ENCODE data around the gene SCFD2. TPM values are rescaled to one million over a fixed set of nuclear protein-coding genes. Genes with fewer than 3 reads are reported as not detected.

SCFD2 gene
- total RNA-seq, 1 experiment from 2014 or later: 12.4 TPM

DNA sequence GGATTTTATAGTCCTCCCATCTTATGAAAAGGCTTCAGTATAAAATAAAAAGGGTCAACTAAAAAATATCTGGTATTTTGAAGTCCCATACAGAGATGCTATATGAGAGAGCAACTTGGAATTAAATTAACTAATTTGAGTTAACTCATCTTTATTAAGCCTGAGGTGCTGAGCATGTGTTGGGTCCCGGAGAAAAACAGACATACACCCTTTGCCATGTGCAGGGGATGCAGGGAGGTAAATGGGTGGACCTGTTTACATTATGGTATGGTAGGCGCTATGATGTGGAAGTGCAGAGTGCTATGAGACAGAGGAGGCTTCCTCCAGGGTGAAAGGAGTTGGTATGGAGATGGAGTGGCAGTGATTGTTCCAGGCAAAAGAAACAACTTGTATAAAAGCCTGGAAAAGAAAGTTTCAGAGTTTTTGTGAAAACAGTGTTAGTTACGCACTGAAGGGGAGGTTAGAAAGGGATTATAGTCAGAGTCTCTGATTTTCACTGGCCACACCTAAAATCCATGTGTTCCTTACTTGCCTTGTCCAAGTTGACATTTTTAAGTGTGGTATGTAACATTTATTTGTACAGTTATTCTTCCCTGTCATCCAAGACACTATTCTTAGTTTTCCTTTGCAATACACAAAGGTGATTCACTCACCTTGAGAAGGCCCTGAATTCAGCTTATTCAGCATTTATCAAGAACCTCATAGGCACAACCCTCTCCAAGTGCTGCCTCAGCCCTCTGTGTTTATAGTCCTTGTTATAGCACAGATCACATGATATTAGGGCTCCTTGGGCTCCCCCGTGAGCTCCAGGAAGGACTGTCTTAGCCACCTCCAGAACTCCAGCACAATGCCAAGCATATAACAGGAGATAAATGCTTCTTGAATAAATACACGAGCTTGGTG is 351.7 kb downstream of the SCFD2 start:
- Mint-ChIP-seq H3K27ac (no peak overlapping the region), H3K9me3 (no peaks in the 10 kb centered on the region), H3K4me3 (no peak overlapping the region), H3K27me3 (ENCODE audit: low read depth) (no peaks in the 10 kb centered on the region), H3K4me1 (peaks cover 11% of the 10 kb centered on the region; the same call in 1 of the 2 replicates), H3K36me3 (no peaks in the 10 kb centered on the region)
- DNase-seq (ENCODE audit: low spot score): no peak
- ChIA-PET POLR2A (no interaction called here), CTCF (interaction anchor here (0.8 to 1.5 kb wide), 5 partner anchors 15 to 1220 kb away, joined by 3 to 15 read pairs (median 3); no protein-coding TSS in a partner anchor)
- no peak for ATAC-seq
- TF ChIP-seq, protein P1, sequence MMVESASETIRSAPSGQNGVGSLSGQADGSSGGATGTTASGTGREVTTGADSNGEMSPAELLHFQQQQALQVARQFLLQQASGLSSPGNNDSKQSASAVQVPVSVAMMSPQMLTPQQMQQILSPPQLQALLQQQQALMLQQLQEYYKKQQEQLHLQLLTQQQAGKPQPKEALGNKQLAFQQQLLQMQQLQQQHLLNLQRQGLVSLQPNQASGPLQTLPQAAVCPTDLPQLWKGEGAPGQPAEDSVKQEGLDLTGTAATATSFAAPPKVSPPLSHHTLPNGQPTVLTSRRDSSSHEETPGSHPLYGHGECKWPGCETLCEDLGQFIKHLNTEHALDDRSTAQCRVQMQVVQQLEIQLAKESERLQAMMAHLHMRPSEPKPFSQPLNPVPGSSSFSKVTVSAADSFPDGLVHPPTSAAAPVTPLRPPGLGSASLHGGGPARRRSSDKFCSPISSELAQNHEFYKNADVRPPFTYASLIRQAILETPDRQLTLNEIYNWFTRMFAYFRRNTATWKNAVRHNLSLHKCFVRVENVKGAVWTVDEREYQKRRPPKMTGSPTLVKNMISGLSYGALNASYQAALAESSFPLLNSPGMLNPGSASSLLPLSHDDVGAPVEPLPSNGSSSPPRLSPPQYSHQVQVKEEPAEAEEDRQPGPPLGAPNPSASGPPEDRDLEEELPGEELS (CRISPR knock-in tag; IDR thresholded peaks at IDR 0.05): no peak
- TF ChIP-seq ZNF671 (CRISPR knock-in tag; IDR thresholded peaks at IDR 0.05): no peak
- no peak for TF ChIP-seq JUN (CRISPR knock-in tag; IDR thresholded peaks at IDR 0.05)
- TF ChIP-seq RELA (CRISPR knock-in tag; IDR thresholded peaks at IDR 0.05; ENCODE audit: borderline replicate concordance): no peak
- TF ChIP-seq ATF1 (CRISPR knock-in tag; IDR thresholded peaks at IDR 0.05): no peak
- TF ChIP-seq, protein P2, sequence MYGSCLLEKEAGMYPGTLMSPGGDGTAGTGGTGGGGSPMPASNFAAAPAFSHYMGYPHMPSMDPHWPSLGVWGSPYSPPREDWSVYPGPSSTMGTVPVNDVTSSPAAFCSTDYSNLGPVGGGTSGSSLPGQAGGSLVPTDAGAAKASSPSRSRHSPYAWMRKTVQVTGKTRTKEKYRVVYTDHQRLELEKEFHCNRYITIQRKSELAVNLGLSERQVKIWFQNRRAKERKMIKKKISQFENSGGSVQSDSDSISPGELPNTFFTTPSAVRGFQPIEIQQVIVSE (CRISPR knock-in tag; IDR thresholded peaks at IDR 0.05; ENCODE audit: borderline replicate concordance): no peak
- TF ChIP-seq MXD4 (CRISPR knock-in tag; IDR thresholded peaks at IDR 0.05; ENCODE audit: borderline replicate concordance): no peak
- TF ChIP-seq ELF4 (CRISPR knock-in tag; IDR thresholded peaks at IDR 0.05; ENCODE audit: low read depth): no peak
- no peak for TF ChIP-seq SP1 (CRISPR knock-in tag; conservative IDR thresholded peaks at IDR 0.05)
- no peak for TF ChIP-seq FOXP1 (CRISPR knock-in tag; IDR thresholded peaks at IDR 0.05; ENCODE audit: borderline replicate concordance)
- TF ChIP-seq CREM (CRISPR knock-in tag; IDR thresholded peaks at IDR 0.05): no peak
- no peak for TF ChIP-seq IRF2 (CRISPR knock-in tag; IDR thresholded peaks at IDR 0.05; ENCODE audit: borderline replicate concordance, low read depth)
- TF ChIP-seq, protein P3, sequence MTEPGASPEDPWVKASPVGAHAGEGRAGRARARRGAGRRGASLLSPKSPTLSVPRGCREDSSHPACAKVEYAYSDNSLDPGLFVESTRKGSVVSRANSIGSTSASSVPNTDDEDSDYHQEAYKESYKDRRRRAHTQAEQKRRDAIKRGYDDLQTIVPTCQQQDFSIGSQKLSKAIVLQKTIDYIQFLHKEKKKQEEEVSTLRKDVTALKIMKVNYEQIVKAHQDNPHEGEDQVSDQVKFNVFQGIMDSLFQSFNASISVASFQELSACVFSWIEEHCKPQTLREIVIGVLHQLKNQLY (CRISPR knock-in tag; IDR thresholded peaks at IDR 0.05): no peak

DNA sequence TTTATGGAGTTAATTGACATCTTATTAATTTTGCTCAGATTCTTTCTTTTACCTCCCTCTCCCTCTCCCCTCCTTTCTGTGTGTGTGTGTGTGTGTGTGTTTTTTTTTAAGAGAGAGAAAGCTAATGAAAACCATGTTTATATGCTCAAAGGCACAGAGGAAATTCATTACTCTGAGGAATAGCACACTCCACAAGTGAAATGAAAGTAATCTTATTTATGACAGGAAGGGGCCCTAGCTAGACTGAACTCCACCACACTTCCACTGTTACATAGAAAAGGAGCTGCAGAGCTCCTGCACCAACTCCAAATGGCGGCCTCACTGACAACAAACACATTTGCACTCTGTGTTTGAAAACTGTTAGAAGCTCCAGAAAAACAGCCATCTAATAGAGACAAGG is 353.1 kb downstream of the SCFD2 start:
- peaks cover 11% of the 10 kb centered on the region; the same call in 1 of the 2 replicates for H3K4me1 Mint-ChIP-seq
- ChIA-PET CTCF (interaction anchor here (1.5 kb wide), 1 partner anchor 1221 kb away, joined by 15 read pairs; no protein-coding TSS in a partner anchor), POLR2A (no interaction called here)
- H3K27ac Mint-ChIP-seq: no peak overlapping the region
- no peak overlapping the region for H3K4me3 Mint-ChIP-seq
- H3K27me3 Mint-ChIP-seq (ENCODE audit: low read depth): no peaks in the 10 kb centered on the region
- DNase-seq (ENCODE audit: low spot score) (no peak), ATAC-seq (no peak)
- H3K9me3 Mint-ChIP-seq: peaks cover 3% of the 10 kb centered on the region
- no peaks in the 10 kb centered on the region for H3K36me3 Mint-ChIP-seq
- TF ChIP-seq, protein P4, sequence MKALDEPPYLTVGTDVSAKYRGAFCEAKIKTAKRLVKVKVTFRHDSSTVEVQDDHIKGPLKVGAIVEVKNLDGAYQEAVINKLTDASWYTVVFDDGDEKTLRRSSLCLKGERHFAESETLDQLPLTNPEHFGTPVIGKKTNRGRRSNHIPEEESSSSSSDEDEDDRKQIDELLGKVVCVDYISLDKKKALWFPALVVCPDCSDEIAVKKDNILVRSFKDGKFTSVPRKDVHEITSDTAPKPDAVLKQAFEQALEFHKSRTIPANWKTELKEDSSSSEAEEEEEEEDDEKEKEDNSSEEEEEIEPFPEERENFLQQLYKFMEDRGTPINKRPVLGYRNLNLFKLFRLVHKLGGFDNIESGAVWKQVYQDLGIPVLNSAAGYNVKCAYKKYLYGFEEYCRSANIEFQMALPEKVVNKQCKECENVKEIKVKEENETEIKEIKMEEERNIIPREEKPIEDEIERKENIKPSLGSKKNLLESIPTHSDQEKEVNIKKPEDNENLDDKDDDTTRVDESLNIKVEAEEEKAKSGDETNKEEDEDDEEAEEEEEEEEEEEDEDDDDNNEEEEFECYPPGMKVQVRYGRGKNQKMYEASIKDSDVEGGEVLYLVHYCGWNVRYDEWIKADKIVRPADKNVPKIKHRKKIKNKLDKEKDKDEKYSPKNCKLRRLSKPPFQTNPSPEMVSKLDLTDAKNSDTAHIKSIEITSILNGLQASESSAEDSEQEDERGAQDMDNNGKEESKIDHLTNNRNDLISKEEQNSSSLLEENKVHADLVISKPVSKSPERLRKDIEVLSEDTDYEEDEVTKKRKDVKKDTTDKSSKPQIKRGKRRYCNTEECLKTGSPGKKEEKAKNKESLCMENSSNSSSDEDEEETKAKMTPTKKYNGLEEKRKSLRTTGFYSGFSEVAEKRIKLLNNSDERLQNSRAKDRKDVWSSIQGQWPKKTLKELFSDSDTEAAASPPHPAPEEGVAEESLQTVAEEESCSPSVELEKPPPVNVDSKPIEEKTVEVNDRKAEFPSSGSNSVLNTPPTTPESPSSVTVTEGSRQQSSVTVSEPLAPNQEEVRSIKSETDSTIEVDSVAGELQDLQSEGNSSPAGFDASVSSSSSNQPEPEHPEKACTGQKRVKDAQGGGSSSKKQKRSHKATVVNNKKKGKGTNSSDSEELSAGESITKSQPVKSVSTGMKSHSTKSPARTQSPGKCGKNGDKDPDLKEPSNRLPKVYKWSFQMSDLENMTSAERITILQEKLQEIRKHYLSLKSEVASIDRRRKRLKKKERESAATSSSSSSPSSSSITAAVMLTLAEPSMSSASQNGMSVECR (CRISPR knock-in tag; IDR thresholded peaks at IDR 0.05; ENCODE audit: borderline replicate concordance): no peak
- no peak for TF ChIP-seq SMAD3 (CRISPR knock-in tag; IDR thresholded peaks at IDR 0.05; ENCODE audit: borderline replicate concordance)
- no peak for TF ChIP-seq TEAD4 (CRISPR knock-in tag; IDR thresholded peaks at IDR 0.05)
- TF ChIP-seq, protein P5, sequence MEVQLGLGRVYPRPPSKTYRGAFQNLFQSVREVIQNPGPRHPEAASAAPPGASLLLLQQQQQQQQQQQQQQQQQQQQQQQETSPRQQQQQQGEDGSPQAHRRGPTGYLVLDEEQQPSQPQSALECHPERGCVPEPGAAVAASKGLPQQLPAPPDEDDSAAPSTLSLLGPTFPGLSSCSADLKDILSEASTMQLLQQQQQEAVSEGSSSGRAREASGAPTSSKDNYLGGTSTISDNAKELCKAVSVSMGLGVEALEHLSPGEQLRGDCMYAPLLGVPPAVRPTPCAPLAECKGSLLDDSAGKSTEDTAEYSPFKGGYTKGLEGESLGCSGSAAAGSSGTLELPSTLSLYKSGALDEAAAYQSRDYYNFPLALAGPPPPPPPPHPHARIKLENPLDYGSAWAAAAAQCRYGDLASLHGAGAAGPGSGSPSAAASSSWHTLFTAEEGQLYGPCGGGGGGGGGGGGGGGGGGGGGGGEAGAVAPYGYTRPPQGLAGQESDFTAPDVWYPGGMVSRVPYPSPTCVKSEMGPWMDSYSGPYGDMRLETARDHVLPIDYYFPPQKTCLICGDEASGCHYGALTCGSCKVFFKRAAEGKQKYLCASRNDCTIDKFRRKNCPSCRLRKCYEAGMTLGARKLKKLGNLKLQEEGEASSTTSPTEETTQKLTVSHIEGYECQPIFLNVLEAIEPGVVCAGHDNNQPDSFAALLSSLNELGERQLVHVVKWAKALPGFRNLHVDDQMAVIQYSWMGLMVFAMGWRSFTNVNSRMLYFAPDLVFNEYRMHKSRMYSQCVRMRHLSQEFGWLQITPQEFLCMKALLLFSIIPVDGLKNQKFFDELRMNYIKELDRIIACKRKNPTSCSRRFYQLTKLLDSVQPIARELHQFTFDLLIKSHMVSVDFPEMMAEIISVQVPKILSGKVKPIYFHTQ (CRISPR knock-in tag; IDR thresholded peaks at IDR 0.05): no peak
- TF ChIP-seq ZNF232 (CRISPR knock-in tag; IDR thresholded peaks at IDR 0.05): no peak
- TF ChIP-seq ZNF671 (CRISPR knock-in tag; IDR thresholded peaks at IDR 0.05): no peak
- TF ChIP-seq, protein P6, sequence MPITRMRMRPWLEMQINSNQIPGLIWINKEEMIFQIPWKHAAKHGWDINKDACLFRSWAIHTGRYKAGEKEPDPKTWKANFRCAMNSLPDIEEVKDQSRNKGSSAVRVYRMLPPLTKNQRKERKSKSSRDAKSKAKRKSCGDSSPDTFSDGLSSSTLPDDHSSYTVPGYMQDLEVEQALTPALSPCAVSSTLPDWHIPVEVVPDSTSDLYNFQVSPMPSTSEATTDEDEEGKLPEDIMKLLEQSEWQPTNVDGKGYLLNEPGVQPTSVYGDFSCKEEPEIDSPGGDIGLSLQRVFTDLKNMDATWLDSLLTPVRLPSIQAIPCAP (CRISPR knock-in tag; IDR thresholded peaks at IDR 0.05): no peak
- TF ChIP-seq TCF7 (CRISPR knock-in tag; IDR thresholded peaks at IDR 0.05; ENCODE audit: low read depth): no peak
- TF ChIP-seq JAZF1 (CRISPR knock-in tag; IDR thresholded peaks at IDR 0.05): no peak
- TF ChIP-seq, protein P2 (CRISPR knock-in tag; IDR thresholded peaks at IDR 0.05; ENCODE audit: borderline replicate concordance): no peak

Data from WTC11 (cell line).